GM12878 (cell line): ENCODE measurements around the gene PRMT5. TPM values are rescaled to one million over a fixed set of nuclear protein-coding genes. Genes with fewer than 3 reads are reported as not detected.

Experiments
- BHLHE40 ChIP-seq, 2 experiments: fragments of 450-650 bp in 1 of 2; IDR thresholded peaks; 2 replicates each; pipeline ENCODE4 v1.6.1; 2011 to 2017; ENCODE audit warnings: low read depth in 2 of 2, borderline replicate concordance in 1 of 2, improper control_type of control experiment in 1 of 2, low read length in 1 of 2, mild to moderate bottlenecking in 1 of 2
- CHD1 ChIP-seq: IDR thresholded peaks from 2 replicates; pipeline ENCODE4 v1.6.1; 2012; ENCODE audit warnings: low read depth, low read length, improper control_type of control experiment
- CHD2 ChIP-seq: IDR thresholded peaks from 2 replicates; pipeline ENCODE4 v1.6.1; 2011; ENCODE audit warnings: low read depth, low read length, improper control_type of control experiment, borderline replicate concordance
- FOS ChIP-seq: IDR thresholded peaks from 3 replicates; pipeline ENCODE4 v1.6.1; 2011; ENCODE audit warnings: borderline replicate concordance; ENCODE audit not compliant: insufficient read length; ENCODE audit errors: extremely low read depth
- GATAD2B ChIP-seq: fragments of 450-650 bp; conservative IDR thresholded peaks from 2 replicates; pipeline ENCODE4 v1.6.1; 2017; ENCODE audit warnings: low read depth, mild to moderate bottlenecking, moderate library complexity
- HCFC1 ChIP-seq: fragments of 150-350 bp; IDR thresholded peaks from 2 replicates; pipeline ENCODE4 v1.6.1; 2014; ENCODE audit warnings: low read length
- NR2F1 ChIP-seq: fragments of 450-650 bp; conservative IDR thresholded peaks from 2 replicates; pipeline ENCODE4 v1.6.1; 2017; ENCODE audit warnings: mild to moderate bottlenecking
- PML ChIP-seq: IDR thresholded peaks from 2 replicates; pipeline ENCODE4 v1.6.1; 2012; ENCODE audit warnings: low read length, inconsistent platforms
- RBBP5 ChIP-seq: fragments of 200-600 bp; sonication (generic); conservative IDR thresholded peaks from 2 replicates; pipeline ENCODE4 v1.6.1; 2016
- RFX5 ChIP-seq: IDR thresholded peaks from 2 replicates; pipeline ENCODE4 v1.6.1; 2011; ENCODE audit warnings: low read depth, low read length, improper control_type of control experiment
- RUNX3 ChIP-seq: IDR thresholded peaks from 2 replicates; pipeline ENCODE4 v1.6.1; 2012; ENCODE audit warnings: low read length, inconsistent platforms
- SIN3A ChIP-seq: IDR thresholded peaks from 2 replicates; pipeline ENCODE4 v1.6.1; 2012; ENCODE audit warnings: low read depth, low read length, improper control_type of control experiment
- STAT1 ChIP-seq: fragments of 450-650 bp; conservative IDR thresholded peaks from 2 replicates; pipeline ENCODE4 v1.6.1; 2014; ENCODE audit warnings: antibody characterized with exemption, mild to moderate bottlenecking
- SUZ12 ChIP-seq: fragments of 200-600 bp; sonication (generic); IDR thresholded peaks from one replicate; pipeline ENCODE4 v1.6.1; 2018; ENCODE audit warnings: antibody characterized with exemption, mild to moderate bottlenecking; ENCODE audit not compliant: unreplicated experiment
- WRNIP1 ChIP-seq: IDR thresholded peaks from 2 replicates; pipeline ENCODE4 v1.6.1; 2011; ENCODE audit warnings: low read depth, low read length, improper control_type of control experiment, borderline replicate concordance
- YY1 ChIP-seq: IDR thresholded peaks from 2 replicates; pipeline ENCODE4 v1.6.1; 2011; ENCODE audit warnings: low read depth, mild to moderate bottlenecking, low read length
- ZNF24 ChIP-seq: fragments of 450-650 bp; IDR thresholded peaks from 2 replicates; pipeline ENCODE4 v1.6.1; 2017; ENCODE audit warnings: antibody characterized with exemption, mild to moderate bottlenecking
- polyA plus RNA-seq, 11 experiments: library from polyadenylated mRNA; depleted of rRNA in 4 of 11; unstranded in 6 of 11; stranded (reverse) in 5 of 11; fragments of >200 nt; fragmentation: Nextera tagmentation in 4 of 11; fragmentation: Illumina TruSeq in 1 of 11; extraction: Ambion mirVana in 4 of 11; extraction: Trizol in 1 of 11; gene quantifications; 1 replicate in 1 of 11; 2 replicates in 10 of 11; pipeline versions ENCODE4 v1.2.1 to v1.2.3, GENCODE V29; 2011 to 2016; ENCODE audit warnings: inconsistent platforms in 2 of 11, missing spikeins in 2 of 11, low read depth in 1 of 11
- total RNA-seq, 4 experiments: library from RNA; depleted of rRNA in 3 of 4; stranded (reverse); fragments of >200 nt in 3 of 4; fragmentation: Illumina TruSeq in 1 of 4; extraction: Trizol in 1 of 4; gene quantifications; 2 replicates each; pipeline versions ENCODE4 v1.2.1 to v1.2.3, GENCODE V29; 2013 to 2021
- TF ChIP-seq, protein P1 (sequence below): fragments of 450-650 bp; IDR thresholded peaks from 2 replicates; pipeline ENCODE4 v1.6.1; 2016; ENCODE audit warnings: mild to moderate bottlenecking
- TF ChIP-seq, protein P2 (sequence below): IDR thresholded peaks from 2 replicates; pipeline ENCODE4 v1.6.1; 2011; ENCODE audit warnings: low read depth, mild to moderate bottlenecking, low read length, moderate library complexity, borderline replicate concordance; ENCODE audit errors: extremely low read depth
- TF ChIP-seq, protein P3 (sequence below): fragments of 450-650 bp; IDR thresholded peaks from 2 replicates; pipeline ENCODE4 v1.6.1; 2017; ENCODE audit warnings: mild to moderate bottlenecking, moderate library complexity
- TF ChIP-seq, protein P4 (sequence below): IDR thresholded peaks from 2 replicates; pipeline ENCODE4 v1.6.1; 2012; ENCODE audit warnings: low read depth, low read length, improper control_type of control experiment
- TF ChIP-seq, protein P5 (sequence below): IDR thresholded peaks from 2 replicates; pipeline ENCODE4 v1.6.1; 2012; ENCODE audit warnings: low read depth, low read length, improper control_type of control experiment

PRMT5 gene
- total and polyA plus RNA-seq, 10 of the 15 experiments (the other 5 are each of a cell fraction or from before 2014, with no cell fraction given): 54.3 to 221 (median 111) TPM

DNA sequence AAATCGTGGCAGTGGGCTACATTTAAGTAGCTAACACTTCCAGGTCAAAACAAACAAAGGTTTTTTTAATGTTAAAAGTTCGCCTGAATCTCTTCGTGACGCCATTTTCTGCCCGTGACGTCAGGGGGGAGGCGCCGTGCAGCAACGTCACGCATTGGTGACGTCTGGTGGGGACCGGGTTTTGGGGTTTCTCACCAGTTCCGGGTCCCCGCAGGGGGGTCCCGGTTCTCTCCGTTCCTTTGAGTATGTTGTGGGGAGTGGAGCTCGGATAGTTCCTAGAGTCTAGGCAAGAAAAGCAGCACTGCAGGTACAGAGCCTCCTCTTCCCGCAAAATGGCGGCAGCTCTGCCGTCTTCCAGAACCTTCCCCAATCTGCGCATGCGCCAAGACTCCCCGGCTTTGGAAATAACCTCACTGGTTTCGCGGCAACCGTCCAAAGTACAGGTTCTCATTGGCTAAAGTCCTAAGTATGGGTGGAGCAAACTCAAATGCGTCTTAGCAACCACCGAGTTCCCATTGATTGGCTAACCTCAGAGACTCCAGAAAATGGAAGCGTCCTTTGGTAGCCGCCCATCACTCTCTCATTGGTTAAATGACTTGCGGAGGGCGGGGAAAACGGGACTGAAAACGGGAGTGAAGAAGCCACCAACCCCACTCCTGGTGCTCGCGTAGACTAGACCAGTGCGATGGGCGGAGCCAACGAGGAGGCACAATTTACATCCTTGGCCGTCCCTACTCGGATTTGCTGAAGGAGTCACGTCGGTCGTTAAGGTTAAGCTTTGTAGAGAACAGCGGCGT, 10.2 kb downstream of the PRMT5 start, which contains the start of gene RBM23 (continued):
- TF ChIP-seq RBBP5 (no peak), RFX5 (peak; percentile 94), FOS (peak; percentile 19), YY1 (peak; percentile 98), WRNIP1 (no peak; the same call in 1 of the 2 replicates), GATAD2B (peak; percentile 78), SIN3A (peak; percentile 70; the same call in 1 of the 2 replicates), PML (peak; percentile 95), STAT1 (peak; percentile 90; the same call in 1 of the 2 replicates), CHD2 (peak; percentile 64; the same call in 1 of the 2 replicates), BHLHE40 (IDR thresholded peaks at IDR 0.05; ENCODE audit: borderline replicate concordance in 1 of 2, low read depth in 2 of 2, low read length in 1 of 2) (peak; percentile 33 to 56; a peak in 2 of 4 replicates), RUNX3 (peak; percentile 23), NR2F1 (peak; percentile 72), ZNF24 (no peak), HCFC1 (peak; percentile 35), CHD1 (no peak), SUZ12 (no peak)
- TF ChIP-seq, protein P1, sequence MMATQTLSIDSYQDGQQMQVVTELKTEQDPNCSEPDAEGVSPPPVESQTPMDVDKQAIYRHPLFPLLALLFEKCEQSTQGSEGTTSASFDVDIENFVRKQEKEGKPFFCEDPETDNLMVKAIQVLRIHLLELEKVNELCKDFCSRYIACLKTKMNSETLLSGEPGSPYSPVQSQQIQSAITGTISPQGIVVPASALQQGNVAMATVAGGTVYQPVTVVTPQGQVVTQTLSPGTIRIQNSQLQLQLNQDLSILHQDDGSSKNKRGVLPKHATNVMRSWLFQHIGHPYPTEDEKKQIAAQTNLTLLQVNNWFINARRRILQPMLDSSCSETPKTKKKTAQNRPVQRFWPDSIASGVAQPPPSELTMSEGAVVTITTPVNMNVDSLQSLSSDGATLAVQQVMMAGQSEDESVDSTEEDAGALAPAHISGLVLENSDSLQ: peak; percentile 95
- TF ChIP-seq, protein P2, sequence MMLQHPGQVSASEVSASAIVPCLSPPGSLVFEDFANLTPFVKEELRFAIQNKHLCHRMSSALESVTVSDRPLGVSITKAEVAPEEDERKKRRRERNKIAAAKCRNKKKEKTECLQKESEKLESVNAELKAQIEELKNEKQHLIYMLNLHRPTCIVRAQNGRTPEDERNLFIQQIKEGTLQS: no peak
- TF ChIP-seq, protein P3, sequence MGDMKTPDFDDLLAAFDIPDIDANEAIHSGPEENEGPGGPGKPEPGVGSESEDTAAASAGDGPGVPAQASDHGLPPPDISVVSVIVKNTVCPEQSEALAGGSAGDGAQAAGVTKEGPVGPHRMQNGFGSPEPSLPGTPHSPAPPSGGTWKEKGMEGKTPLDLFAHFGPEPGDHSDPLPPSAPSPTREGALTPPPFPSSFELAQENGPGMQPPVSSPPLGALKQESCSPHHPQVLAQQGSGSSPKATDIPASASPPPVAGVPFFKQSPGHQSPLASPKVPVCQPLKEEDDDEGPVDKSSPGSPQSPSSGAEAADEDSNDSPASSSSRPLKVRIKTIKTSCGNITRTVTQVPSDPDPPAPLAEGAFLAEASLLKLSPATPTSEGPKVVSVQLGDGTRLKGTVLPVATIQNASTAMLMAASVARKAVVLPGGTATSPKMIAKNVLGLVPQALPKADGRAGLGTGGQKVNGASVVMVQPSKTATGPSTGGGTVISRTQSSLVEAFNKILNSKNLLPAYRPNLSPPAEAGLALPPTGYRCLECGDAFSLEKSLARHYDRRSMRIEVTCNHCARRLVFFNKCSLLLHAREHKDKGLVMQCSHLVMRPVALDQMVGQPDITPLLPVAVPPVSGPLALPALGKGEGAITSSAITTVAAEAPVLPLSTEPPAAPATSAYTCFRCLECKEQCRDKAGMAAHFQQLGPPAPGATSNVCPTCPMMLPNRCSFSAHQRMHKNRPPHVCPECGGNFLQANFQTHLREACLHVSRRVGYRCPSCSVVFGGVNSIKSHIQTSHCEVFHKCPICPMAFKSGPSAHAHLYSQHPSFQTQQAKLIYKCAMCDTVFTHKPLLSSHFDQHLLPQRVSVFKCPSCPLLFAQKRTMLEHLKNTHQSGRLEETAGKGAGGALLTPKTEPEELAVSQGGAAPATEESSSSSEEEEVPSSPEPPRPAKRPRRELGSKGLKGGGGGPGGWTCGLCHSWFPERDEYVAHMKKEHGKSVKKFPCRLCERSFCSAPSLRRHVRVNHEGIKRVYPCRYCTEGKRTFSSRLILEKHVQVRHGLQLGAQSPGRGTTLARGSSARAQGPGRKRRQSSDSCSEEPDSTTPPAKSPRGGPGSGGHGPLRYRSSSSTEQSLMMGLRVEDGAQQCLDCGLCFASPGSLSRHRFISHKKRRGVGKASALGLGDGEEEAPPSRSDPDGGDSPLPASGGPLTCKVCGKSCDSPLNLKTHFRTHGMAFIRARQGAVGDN: peak; percentile 63
- TF ChIP-seq, protein P4, sequence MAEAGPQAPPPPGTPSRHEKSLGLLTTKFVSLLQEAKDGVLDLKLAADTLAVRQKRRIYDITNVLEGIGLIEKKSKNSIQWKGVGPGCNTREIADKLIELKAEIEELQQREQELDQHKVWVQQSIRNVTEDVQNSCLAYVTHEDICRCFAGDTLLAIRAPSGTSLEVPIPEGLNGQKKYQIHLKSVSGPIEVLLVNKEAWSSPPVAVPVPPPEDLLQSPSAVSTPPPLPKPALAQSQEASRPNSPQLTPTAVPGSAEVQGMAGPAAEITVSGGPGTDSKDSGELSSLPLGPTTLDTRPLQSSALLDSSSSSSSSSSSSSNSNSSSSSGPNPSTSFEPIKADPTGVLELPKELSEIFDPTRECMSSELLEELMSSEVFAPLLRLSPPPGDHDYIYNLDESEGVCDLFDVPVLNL: peak; percentile 58
- TF ChIP-seq, protein P5, sequence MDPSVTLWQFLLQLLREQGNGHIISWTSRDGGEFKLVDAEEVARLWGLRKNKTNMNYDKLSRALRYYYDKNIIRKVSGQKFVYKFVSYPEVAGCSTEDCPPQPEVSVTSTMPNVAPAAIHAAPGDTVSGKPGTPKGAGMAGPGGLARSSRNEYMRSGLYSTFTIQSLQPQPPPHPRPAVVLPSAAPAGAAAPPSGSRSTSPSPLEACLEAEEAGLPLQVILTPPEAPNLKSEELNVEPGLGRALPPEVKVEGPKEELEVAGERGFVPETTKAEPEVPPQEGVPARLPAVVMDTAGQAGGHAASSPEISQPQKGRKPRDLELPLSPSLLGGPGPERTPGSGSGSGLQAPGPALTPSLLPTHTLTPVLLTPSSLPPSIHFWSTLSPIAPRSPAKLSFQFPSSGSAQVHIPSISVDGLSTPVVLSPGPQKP: no peak
